Choroid plexus epithelial cell (primary cell): ENCODE measurements around the gene PCNT.

Experiments
- DNase-seq: peaks from one replicate; pipeline ENCODE4 v3.0.0-alpha.2; 2010; ENCODE audit warnings: low read depth
- H3K4me3 ChIP-seq: 2 replicates; pipeline ENCODE4 v1.5.1; 2011; ENCODE audit warnings: low read depth, mild to moderate bottlenecking, control low read depth, low read length, moderate library complexity
- TF ChIP-seq, protein P1 (sequence below): conservative IDR thresholded peaks from 2 replicates; pipeline ENCODE4 v1.5.1; 2011; ENCODE audit warnings: low read depth, mild to moderate bottlenecking, control low read depth, inconsistent platforms, low read length, moderate library complexity

The PCNT gene

GRCh38 chr21:46483300-46484295 is 159.6 kb downstream of the PCNT start:
- DNase-seq = no peak
- TF ChIP-seq, protein P1, sequence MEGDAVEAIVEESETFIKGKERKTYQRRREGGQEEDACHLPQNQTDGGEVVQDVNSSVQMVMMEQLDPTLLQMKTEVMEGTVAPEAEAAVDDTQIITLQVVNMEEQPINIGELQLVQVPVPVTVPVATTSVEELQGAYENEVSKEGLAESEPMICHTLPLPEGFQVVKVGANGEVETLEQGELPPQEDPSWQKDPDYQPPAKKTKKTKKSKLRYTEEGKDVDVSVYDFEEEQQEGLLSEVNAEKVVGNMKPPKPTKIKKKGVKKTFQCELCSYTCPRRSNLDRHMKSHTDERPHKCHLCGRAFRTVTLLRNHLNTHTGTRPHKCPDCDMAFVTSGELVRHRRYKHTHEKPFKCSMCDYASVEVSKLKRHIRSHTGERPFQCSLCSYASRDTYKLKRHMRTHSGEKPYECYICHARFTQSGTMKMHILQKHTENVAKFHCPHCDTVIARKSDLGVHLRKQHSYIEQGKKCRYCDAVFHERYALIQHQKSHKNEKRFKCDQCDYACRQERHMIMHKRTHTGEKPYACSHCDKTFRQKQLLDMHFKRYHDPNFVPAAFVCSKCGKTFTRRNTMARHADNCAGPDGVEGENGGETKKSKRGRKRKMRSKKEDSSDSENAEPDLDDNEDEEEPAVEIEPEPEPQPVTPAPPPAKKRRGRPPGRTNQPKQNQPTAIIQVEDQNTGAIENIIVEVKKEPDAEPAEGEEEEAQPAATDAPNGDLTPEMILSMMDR = no peak
- no peak overlapping the region for H3K4me3 ChIP-seq

GRCh38 chr21:46486481-46487126 is 162.6 kb downstream of the PCNT start:
- no peak for DNase-seq

GRCh38 chr21:46489162-46489663 is 165.3 kb downstream of the PCNT start:
- DNase-seq = no peak
- H3K4me3 ChIP-seq = no peak overlapping the region

More at GRCh38 chr21:46486481-46487126, 162.6 kb downstream of the PCNT start:
- TF ChIP-seq, protein P1 = no peak
- no peak overlapping the region for H3K4me3 ChIP-seq

GRCh38 chr21:46489800-46490199 is 165.8 kb downstream of the PCNT start:
- no peak for DNase-seq
- TF ChIP-seq, protein P1 = no peak
- H3K4me3 ChIP-seq = no peak overlapping the region

More at GRCh38 chr21:46489162-46489663, 165.3 kb downstream of the PCNT start:
- TF ChIP-seq, protein P1 = no peak

- no peak for DNase-seq
- TF ChIP-seq, protein P1 = no peak
- H3K4me3 ChIP-seq = no peak overlapping the region
Measured at GRCh38 chr21:46491553-46491952, 167.6 kb downstream of the PCNT start.

DNA sequence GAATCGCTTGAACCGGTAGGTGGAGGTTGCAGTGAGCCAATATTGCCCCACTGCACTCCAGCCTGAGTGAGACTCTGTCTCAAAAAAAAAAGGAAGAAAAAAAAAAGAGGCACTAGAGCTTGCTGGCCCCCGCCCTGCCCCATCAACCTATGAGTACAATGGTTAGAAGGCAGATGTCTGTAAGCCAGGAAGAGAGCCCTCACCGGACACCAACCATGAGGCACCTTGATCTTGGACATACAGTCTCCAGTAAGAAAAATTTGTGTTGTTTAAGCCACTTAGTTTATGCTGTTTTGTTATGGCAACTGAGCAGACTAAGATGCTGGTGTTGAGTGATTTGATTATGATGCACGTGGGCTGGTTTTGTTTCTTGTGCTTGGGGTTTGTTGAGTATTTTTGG is 168.9 kb downstream of the PCNT start:
- no peak overlapping the region for H3K4me3 ChIP-seq
- DNase-seq = no peak
- TF ChIP-seq, protein P1 = no peak
